Measurements from ENCODE around the gene APOBEC3A. TPM values are rescaled to one million over a fixed set of nuclear protein-coding genes. Genes with fewer than 3 reads are reported as not detected.

Gene APOBEC3A
- total RNA-seq, 1 experiment from 2014 or later: not detected

- H3K36me3 Mint-ChIP-seq (ENCODE audit: insufficient read depth, unreplicated experiment): no peaks in the 10 kb centered on the region
- H3K27ac Mint-ChIP-seq (ENCODE audit: unreplicated experiment): no peak overlapping the region
- DNase-seq: no peak
- intact Hi-C loops (cut with micrococcal nuclease; ENCODE audit: unreplicated experiment): no loop called here
- no TSS peak for BruUV-seq (replicated peaks)
- peaks cover 40% of the 10 kb centered on the region for H3K4me1 Mint-ChIP-seq (ENCODE audit: low read depth, unreplicated experiment)
- H3K27me3 Mint-ChIP-seq (ENCODE audit: unreplicated experiment): peaks cover 22% of the 10 kb centered on the region
- H3K9me3 Mint-ChIP-seq (ENCODE audit: low read depth, unreplicated experiment): no peaks in the 10 kb centered on the region
- CTCF ChIA-PET: interaction anchor here (0.6 to 2.0 kb wide), 7 partner anchors 10 to 230 kb away, joined by 3 to 6 read pairs (median 3); no protein-coding TSS in a partner anchor
- no peak overlapping the region for H3K4me3 Mint-ChIP-seq (ENCODE audit: low read depth, unreplicated experiment)
- no peak for TF ChIP-seq CTCF (IDR thresholded peaks at IDR 0.05; ENCODE audit: unreplicated experiment)
Measured at GRCh38 chr22:38950527-38951295, 6.7 kb upstream of the APOBEC3A start.

- Mint-ChIP-seq H3K27ac (ENCODE audit: unreplicated experiment) (no peak overlapping the region), H3K4me3 (ENCODE audit: low read depth, unreplicated experiment) (no peak overlapping the region), H3K4me1 (ENCODE audit: low read depth, unreplicated experiment) (peaks cover 33% of the 10 kb centered on the region), H3K27me3 (ENCODE audit: unreplicated experiment) (peaks cover 17% of the 10 kb centered on the region), H3K9me3 (ENCODE audit: low read depth, unreplicated experiment) (no peaks in the 10 kb centered on the region), H3K36me3 (ENCODE audit: insufficient read depth, unreplicated experiment) (no peaks in the 10 kb centered on the region)
- intact Hi-C loops (cut with micrococcal nuclease; ENCODE audit: unreplicated experiment): no loop called here
- BruUV-seq (replicated peaks): no TSS peak
- CTCF ChIA-PET: interaction anchor here (0.6 to 2.0 kb wide), 5 partner anchors 10 to 231 kb away, joined by 3 to 6 read pairs (median 3); no protein-coding TSS in a partner anchor
- no peak for DNase-seq
- TF ChIP-seq CTCF (IDR thresholded peaks at IDR 0.05; ENCODE audit: unreplicated experiment): no peak
Measured at GRCh38 chr22:38951734-38952133, 5.7 kb upstream of the APOBEC3A start.

GRCh38 chr22:38952281-38952993 is 5.0 kb upstream of the APOBEC3A start:
- TF ChIP-seq CTCF (IDR thresholded peaks at IDR 0.05; ENCODE audit: unreplicated experiment): no peak
- CTCF ChIA-PET: interaction anchor here (0.6 to 2.0 kb wide), 2 partner anchors 8 to 82 kb away, joined by 6 to 15 read pairs; no protein-coding TSS in a partner anchor
- H3K27ac Mint-ChIP-seq (ENCODE audit: unreplicated experiment): no peak overlapping the region
- BruUV-seq (replicated peaks): no TSS peak
- intact Hi-C loops (cut with micrococcal nuclease; ENCODE audit: unreplicated experiment): no loop called here
- H3K9me3 Mint-ChIP-seq (ENCODE audit: low read depth, unreplicated experiment): no peaks in the 10 kb centered on the region
- no peaks in the 10 kb centered on the region for H3K36me3 Mint-ChIP-seq (ENCODE audit: insufficient read depth, unreplicated experiment)
- H3K27me3 Mint-ChIP-seq (ENCODE audit: unreplicated experiment): peaks cover 10% of the 10 kb centered on the region
- H3K4me3 Mint-ChIP-seq (ENCODE audit: low read depth, unreplicated experiment): no peak overlapping the region
- peaks cover 33% of the 10 kb centered on the region for H3K4me1 Mint-ChIP-seq (ENCODE audit: low read depth, unreplicated experiment)
- no peak for DNase-seq

- H3K4me1 Mint-ChIP-seq (ENCODE audit: low read depth, unreplicated experiment): peaks cover 33% of the 10 kb centered on the region
- TF ChIP-seq CTCF (IDR thresholded peaks at IDR 0.05; ENCODE audit: unreplicated experiment): no peak
- DNase-seq: no peak
- no peak overlapping the region for H3K27ac Mint-ChIP-seq (ENCODE audit: unreplicated experiment)
- intact Hi-C loops (cut with micrococcal nuclease; ENCODE audit: unreplicated experiment): no loop called here
- no peaks in the 10 kb centered on the region for H3K9me3 Mint-ChIP-seq (ENCODE audit: low read depth, unreplicated experiment)
- no TSS peak for BruUV-seq (replicated peaks)
- no peaks in the 10 kb centered on the region for H3K36me3 Mint-ChIP-seq (ENCODE audit: insufficient read depth, unreplicated experiment)
- no peak overlapping the region for H3K4me3 Mint-ChIP-seq (ENCODE audit: low read depth, unreplicated experiment)
- peaks cover 9% of the 10 kb centered on the region for H3K27me3 Mint-ChIP-seq (ENCODE audit: unreplicated experiment)
- CTCF ChIA-PET: no interaction called here
Measured at GRCh38 chr22:38953091-38953490, 4.3 kb upstream of the APOBEC3A start.

Data from Calu3 (cell line).